MM.1S (cell line): Measurements from ENCODE around the gene XIRP2.

ENCODE experiments used
- CTCF ChIP-seq: fragments of 300-600 bp; sonication (generic); IDR thresholded peaks from 2 replicates; pipeline ENCODE4 v1.5.1; 2016; ENCODE audit warnings: antibody characterized with exemption, low read length, mixed read lengths
- EZH2 ChIP-seq: fragments of 300-600 bp; sonication (generic); optimal IDR thresholded peaks from 2 replicates; pipeline ENCODE3; 2017; ENCODE audit warnings: low read depth, mild to moderate bottlenecking, antibody characterized with exemption, low read length, mixed read lengths

- TF ChIP-seq CTCF (no peak), EZH2 (no peak)
Observed at GRCh38 chr2:167293172-167293781, 405.0 kb downstream of the XIRP2 start.
